HFF-Myc (cell line): ENCODE results near the gene PXDN.

ENCODE experiments used
- DNase-seq: peaks from one replicate; pipeline ENCODE4 v3.0.0-alpha.2; 2011; ENCODE audit warnings: low read depth; ENCODE audit errors: extremely low read depth
- H3K4me3 ChIP-seq: replicated peaks from 2 replicates; pipeline ENCODE4 v1.5.1; 2011; ENCODE audit warnings: low read depth, mild to moderate bottlenecking, control low read depth, low read length
- TF ChIP-seq, protein P1 (sequence below): IDR thresholded peaks from 2 replicates; pipeline ENCODE4 v1.5.1; 2012; ENCODE audit warnings: mild to moderate bottlenecking, low read depth, low read length, control low read depth; ENCODE audit errors: missing control alignments

PXDN gene

DNA sequence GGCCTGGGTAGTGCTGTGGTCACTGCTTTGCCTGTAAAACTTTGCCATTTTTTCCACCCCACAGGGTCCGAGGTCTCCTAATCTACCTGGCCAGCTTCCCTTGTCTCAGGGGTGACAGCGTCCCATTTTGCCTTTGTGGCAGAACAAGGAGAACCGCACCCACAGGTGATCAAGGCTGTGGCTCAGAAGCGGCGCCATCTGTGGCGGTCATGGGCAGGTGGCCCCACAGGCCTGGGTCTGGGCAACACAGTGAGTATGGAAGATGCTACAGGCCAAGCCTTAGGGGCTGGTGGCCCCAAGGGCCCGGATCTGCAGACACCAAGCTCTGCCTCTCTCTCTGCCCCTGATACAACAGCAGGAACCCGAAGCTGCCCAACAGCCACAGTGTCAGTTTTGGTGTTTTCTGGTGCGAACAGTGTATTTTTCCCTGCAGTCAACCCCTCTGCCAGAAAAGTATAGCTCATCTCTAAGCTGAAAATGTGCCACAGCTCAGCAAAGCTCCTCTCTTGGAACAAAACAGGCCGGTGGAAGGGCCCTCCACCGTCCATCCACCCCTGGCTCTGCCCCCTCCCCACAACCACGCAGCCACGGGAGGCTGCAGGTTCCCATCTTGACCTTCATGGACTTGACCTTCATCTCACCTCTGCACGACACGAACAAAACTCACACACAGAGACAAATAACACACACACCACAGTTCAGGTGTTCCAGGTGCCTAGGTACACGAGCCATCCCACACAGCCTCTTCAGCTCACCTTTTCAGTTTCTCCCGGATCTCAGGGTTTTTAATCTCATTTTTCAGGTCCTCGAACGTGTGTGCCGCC is 96.7 kb downstream of the PXDN start:
- DNase-seq, result no peak
- TF ChIP-seq, protein P1, sequence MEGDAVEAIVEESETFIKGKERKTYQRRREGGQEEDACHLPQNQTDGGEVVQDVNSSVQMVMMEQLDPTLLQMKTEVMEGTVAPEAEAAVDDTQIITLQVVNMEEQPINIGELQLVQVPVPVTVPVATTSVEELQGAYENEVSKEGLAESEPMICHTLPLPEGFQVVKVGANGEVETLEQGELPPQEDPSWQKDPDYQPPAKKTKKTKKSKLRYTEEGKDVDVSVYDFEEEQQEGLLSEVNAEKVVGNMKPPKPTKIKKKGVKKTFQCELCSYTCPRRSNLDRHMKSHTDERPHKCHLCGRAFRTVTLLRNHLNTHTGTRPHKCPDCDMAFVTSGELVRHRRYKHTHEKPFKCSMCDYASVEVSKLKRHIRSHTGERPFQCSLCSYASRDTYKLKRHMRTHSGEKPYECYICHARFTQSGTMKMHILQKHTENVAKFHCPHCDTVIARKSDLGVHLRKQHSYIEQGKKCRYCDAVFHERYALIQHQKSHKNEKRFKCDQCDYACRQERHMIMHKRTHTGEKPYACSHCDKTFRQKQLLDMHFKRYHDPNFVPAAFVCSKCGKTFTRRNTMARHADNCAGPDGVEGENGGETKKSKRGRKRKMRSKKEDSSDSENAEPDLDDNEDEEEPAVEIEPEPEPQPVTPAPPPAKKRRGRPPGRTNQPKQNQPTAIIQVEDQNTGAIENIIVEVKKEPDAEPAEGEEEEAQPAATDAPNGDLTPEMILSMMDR, result no peak
- H3K4me3 ChIP-seq, result no peak overlapping the region

GRCh38 chr2:1645761-1646476 is 98.4 kb downstream of the PXDN start:
- no peak overlapping the region for H3K4me3 ChIP-seq

GRCh38 chr2:1644427-1644826 is 99.9 kb downstream of the PXDN start:
- DNase-seq, result no peak
- H3K4me3 ChIP-seq, result no peak overlapping the region
- TF ChIP-seq, protein P1, result no peak

More at GRCh38 chr2:1645761-1646476, 98.4 kb downstream of the PXDN start:
- TF ChIP-seq, protein P1, result no peak
- DNase-seq, result no peak

GRCh38 chr2:1642993-1643619 is 101.2 kb downstream of the PXDN start:
- TF ChIP-seq, protein P1, result no peak
- H3K4me3 ChIP-seq, result no peak overlapping the region
- no peak for DNase-seq

GRCh38 chr2:1642066-1642861 is 102.1 kb downstream of the PXDN start:
- no peak overlapping the region for H3K4me3 ChIP-seq
- TF ChIP-seq, protein P1, result no peak
- no peak for DNase-seq

- no peak for DNase-seq
- no peak overlapping the region for H3K4me3 ChIP-seq
- TF ChIP-seq, protein P1, result no peak
Measured at GRCh38 chr2:1641523-1641922, 102.8 kb downstream of the PXDN start.
